Measurements from ENCODE around the gene XRN1.

DNA sequence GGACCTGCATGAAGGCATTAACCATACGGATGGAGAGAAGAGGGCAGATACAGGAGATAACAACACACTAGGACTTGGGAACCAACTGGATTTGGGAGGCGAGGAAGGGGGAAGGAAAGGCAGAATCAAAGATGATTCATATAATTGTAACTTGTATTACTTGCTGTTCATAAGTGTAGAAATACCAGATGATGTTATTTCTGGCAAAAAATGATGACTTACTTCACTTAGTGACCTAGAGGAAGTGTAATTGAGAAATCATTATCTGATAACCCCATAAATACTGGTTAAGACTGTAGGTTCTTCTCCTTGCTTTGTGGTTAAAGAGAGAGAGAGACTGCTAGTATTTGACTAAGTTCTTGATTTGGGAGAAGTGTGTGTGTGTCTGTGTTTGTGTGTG, 172.0 kb downstream of the XRN1 start:
- TF ChIP-seq POLR2AphosphoS2 (IDR thresholded peaks at IDR 0.05; ENCODE audit: low read depth, low read length) (no peak), E2F4 (IDR thresholded peaks at IDR 0.05; ENCODE audit: low read depth, low read length) (no peak), NRF1 (conservative IDR thresholded peaks at IDR 0.05; ENCODE audit: low read depth, low read length) (no peak), TARDBP (IDR thresholded peaks at IDR 0.05; ENCODE audit: borderline replicate concordance) (no peak), CHD2 (IDR thresholded peaks at IDR 0.05; ENCODE audit: borderline replicate concordance, low read depth, low read length) (no peak), SIN3A (IDR thresholded peaks at IDR 0.05; ENCODE audit: low read depth, low read length) (no peak), TAF1 (IDR thresholded peaks at IDR 0.05; ENCODE audit: borderline replicate concordance, low read depth, low read length) (no peak), ZNF274 (IDR thresholded peaks at IDR 0.05; ENCODE audit: insufficient read depth, insufficient read length) (no peak), GABPA (IDR thresholded peaks at IDR 0.05; ENCODE audit: low read depth) (no peak), RFX5 (IDR thresholded peaks at IDR 0.05; ENCODE audit: low read depth, low read length) (no peak), NFXL1 (IDR thresholded peaks at IDR 0.05; ENCODE audit: borderline replicate concordance) (no peak)
- TF ChIP-seq, protein P1, sequence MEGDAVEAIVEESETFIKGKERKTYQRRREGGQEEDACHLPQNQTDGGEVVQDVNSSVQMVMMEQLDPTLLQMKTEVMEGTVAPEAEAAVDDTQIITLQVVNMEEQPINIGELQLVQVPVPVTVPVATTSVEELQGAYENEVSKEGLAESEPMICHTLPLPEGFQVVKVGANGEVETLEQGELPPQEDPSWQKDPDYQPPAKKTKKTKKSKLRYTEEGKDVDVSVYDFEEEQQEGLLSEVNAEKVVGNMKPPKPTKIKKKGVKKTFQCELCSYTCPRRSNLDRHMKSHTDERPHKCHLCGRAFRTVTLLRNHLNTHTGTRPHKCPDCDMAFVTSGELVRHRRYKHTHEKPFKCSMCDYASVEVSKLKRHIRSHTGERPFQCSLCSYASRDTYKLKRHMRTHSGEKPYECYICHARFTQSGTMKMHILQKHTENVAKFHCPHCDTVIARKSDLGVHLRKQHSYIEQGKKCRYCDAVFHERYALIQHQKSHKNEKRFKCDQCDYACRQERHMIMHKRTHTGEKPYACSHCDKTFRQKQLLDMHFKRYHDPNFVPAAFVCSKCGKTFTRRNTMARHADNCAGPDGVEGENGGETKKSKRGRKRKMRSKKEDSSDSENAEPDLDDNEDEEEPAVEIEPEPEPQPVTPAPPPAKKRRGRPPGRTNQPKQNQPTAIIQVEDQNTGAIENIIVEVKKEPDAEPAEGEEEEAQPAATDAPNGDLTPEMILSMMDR (IDR thresholded peaks at IDR 0.05 in 2 of 3, conservative IDR thresholded peaks at IDR 0.05 in 1 of 3; ENCODE audit: control insufficient read depth in 2 of 3, extremely low read depth in 1 of 3, insufficient read depth in 1 of 3, low read depth in 3 of 3, low read length in 3 of 3), result no peak
